GM18505 (cell line): Measurements from ENCODE around the gene ANKRD11.
"Not testable (repeated sequence)": the region's sequence is repeated elsewhere in the genome, so short reads cannot be mapped to it uniquely, and the experiment has no call there.

Experiments
- ATAC-seq: cut with Tn5 transposase; IDR thresholded peaks from one replicate; pipeline ENCODE4 v1.9.1; 2021; ENCODE audit not compliant: unreplicated experiment
- POLR2A ChIP-seq: IDR thresholded peaks from 4 replicates; pipeline ENCODE4 v1.6.1; 2011; ENCODE audit warnings: borderline replicate concordance; ENCODE audit not compliant: insufficient read depth, insufficient read length; ENCODE audit errors: extremely low read depth

ANKRD11 gene

GRCh38 chr16:89266521-89267134 lies 223.7 kb downstream of the ANKRD11 start:
- ATAC-seq, result no peak
- no peak for TF ChIP-seq POLR2A

GRCh38 chr16:89265647-89266046 lies 224.7 kb downstream of the ANKRD11 start:
- ATAC-seq, result no peak
- TF ChIP-seq POLR2A, result no peak

DNA sequence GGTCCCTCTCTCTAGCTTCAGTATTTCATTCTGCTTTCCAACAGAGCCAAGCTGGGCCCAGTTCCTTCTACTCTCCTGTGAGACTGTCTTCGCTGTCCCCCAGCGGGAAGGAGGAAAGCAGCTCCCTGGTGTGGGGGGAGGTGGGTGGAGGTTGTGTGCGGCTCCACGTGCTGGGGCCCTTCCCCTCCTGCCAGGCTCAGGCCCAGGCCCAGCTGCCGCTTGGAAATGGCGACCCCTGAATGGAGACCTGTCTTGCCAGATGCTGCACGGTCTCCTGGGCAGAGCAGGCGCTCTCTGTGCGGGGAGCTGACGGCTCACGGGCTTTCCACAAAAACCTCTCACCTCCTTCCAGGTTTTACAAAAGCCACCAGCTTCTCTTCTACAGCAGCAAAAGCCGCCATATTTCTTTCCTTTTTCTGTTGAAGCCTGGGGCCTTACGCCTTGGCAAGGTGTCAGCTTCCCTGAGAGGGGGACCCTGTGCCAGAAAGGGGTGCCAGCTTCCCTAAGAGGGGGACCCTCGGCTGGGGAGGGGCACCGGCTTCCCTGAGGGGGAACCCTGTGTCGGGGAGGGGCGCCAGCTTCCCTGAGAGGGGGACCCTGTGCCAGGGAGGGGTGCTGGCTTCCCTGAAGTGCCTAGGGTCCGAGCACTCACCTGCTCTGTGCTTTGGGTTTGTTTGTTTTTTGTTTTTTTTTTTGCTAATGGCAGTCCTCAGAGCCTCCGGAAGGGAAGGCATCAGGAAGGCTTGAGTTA lies 225.4 kb downstream of the ANKRD11 start:
- no peak for ATAC-seq
- no peak for TF ChIP-seq POLR2A

DNA sequence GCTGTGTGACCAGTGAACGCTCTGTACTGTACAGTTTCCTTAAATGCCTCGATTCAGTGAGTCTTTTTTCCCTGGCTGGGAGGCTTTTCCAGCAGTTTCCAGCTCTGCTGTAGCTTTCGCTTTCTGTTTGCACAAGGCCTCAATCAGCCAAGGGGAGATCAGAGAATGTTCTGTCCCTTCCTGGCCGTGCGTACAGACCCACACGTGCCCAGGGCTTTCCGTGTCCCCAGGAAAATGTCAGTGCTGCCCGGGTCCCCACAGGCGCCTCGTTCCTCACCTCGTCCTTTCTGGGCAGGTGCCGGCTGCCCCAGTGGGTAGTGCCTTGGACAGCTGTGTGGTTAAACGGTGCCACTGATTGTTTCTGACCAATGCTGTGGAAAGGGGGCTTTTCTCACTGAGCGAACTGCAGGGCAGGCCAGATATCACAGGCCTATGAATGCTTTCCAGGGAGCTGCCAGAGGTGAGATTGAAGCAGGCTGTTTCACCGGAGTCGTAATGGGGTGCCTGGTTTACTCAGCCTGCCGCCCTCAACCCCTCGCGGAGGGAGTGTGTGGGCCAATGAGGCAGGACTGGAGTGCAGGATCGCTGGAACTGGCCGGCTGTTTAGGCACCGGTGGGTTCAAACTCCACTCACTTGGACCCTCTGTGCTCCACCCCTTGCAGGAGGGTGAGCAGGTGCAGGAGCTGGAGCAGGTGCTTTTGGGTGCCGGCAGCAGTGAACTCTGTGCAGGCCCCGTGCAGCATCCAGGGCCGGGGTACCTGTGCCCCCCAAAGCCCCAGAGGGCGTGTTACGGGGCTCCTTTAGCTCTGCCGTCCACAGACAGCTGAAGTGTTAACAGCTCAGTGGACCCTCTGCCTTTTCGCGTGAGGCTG lies 228.4 kb downstream of the ANKRD11 start:
- ATAC-seq, result no peak
- no peak for TF ChIP-seq POLR2A

DNA sequence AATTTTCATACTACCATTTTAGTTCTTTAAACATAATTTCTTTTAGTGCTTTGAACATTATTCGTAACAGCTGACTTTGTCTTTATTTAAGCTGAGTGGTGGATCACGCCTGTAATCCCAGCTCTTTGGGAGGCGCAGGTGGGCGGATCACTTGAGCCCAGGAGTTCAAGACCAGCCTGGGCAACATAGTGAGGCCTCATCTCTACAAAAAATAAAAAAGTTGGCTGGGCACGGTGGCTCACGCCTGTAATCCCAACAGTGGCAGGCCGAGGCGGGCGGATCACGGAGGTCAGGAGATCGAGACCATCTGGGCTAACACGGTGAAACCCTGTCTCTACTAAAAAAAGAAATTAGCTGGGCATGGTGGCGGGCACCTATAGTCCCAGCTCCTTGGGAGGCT lies 230.5 kb downstream of the ANKRD11 start:
- ATAC-seq, result not testable (repeated sequence)

GRCh38 chr16:89257757-89258465 lies 232.4 kb downstream of the ANKRD11 start:
- no peak for ATAC-seq
- no peak for TF ChIP-seq POLR2A

- ATAC-seq, result no peak
- TF ChIP-seq POLR2A, result no peak
Observed at GRCh38 chr16:89257281-89257731, 233.1 kb downstream of the ANKRD11 start.

- no peak for TF ChIP-seq POLR2A
- no peak for ATAC-seq
Observed at GRCh38 chr16:89256651-89257254, 233.6 kb downstream of the ANKRD11 start.

- no peak for TF ChIP-seq POLR2A
- no peak for ATAC-seq
Observed at GRCh38 chr16:89253548-89254287, 236.6 kb downstream of the ANKRD11 start.

DNA sequence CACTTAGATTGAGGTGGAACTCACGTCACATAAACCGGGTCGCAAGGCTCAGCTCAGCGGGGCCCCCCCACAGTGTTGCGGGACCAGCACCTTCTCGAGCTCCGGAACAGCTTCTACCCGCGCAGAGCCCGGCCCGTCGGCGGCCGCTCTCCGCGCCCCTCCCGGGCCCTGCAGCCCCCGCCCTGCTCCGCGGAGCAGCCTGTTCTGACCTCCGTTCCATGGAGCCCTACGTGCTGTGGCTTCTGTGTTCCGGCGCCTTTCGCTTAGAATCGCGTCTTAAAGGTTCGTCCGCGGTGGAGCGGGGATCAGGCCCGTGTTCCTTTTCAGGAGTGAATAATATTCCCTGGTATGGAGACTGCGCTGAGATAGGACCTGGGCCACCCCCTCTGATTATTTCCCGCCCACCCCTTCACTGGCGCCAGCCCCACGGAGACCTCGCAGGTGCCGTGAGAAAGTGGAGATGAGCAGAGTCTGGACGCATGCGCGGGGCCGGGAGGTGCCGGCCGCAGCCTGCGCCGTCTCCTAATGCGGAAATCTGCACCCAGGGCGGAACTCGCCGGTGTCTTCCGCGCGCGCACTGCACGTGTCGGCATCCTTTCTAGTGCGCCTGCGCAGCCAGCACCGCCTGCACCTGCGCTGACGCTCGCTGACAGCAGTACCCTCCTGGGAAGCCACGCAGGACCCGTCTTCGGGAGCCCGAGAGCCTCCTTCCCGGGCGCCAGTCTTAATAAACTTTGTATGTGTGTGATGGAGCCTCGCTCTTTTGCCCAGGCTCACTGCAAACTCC lies 242.0 kb downstream of the ANKRD11 start:
- ATAC-seq, result no peak

DNA sequence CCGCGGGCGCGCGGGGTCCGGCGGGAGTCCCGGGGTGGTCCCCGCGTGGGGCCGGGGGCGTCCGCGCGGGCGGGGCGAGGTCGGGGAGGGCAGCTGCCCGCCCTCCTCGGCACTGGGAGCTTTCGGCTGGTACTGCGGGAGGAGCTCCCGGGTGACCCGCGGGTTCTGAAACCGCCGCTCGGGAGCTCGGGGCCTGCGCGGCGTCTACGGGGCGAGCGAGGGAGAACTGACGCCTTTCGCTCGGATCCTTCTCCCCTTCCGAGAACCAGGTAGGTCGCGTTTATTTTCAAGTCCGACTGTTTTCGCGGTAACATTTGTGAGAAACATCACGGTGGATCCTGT lies 242.7 kb downstream of the ANKRD11 start:
- not testable (repeated sequence) for ATAC-seq

More for the DNA sequence above, 242.0 kb downstream of the ANKRD11 start:
- no peak for TF ChIP-seq POLR2A
